Thyroid gland (tissue), 4 donors: Measurements from ENCODE around the gene PLB1. TPM values are rescaled to one million over a fixed set of nuclear protein-coding genes. Genes with fewer than 3 reads are reported as not detected.
A peak's percentile ranks its signal among the peaks of the same experiment; 100 is the strongest.

Experiments
- DNase-seq, 2 donors: peaks; one replicate each; pipeline ENCODE4 v3.0.0-alpha.2; 2019
- H3K27ac ChIP-seq, 3 donors: fragments of 200-600 bp; sonication (generic); 1 replicate in 2 of 3; 2 replicates in 1 of 3; pipeline ENCODE4 v1.5.1; 2016 to 2019; ENCODE audit warnings: mild to moderate bottlenecking in 1 of 3, moderate library complexity in 1 of 3
- H3K27me3 ChIP-seq: fragments of 200-600 bp; sonication (generic); one replicate; pipeline ENCODE4 v1.5.1; 2019
- H3K36me3 ChIP-seq, 2 donors: fragments of 200-600 bp; sonication (generic); one replicate each; pipeline ENCODE4 v1.5.1; 2016 to 2019
- H3K4me1 ChIP-seq, 2 donors: fragments of 200-600 bp; sonication (generic); one replicate each; pipeline ENCODE4 v1.5.1; 2017 to 2019
- H3K4me3 ChIP-seq, 3 donors: fragments of 200-600 bp; sonication (generic); replicated peaks in 1 of 3; 1 replicate in 2 of 3; 2 replicates in 1 of 3; pipeline ENCODE4 v1.5.1; 2016; ENCODE audit warnings: mild to moderate bottlenecking in 1 of 3
- H3K9me3 ChIP-seq: fragments of 200-600 bp; sonication (generic); one replicate; pipeline ENCODE4 v1.5.1; 2017
- CTCF ChIP-seq, 6 experiments: fragments of 200-600 bp in 3 of 6; fragments of 450-650 bp in 3 of 6; sonication (generic) in 3 of 6; IDR thresholded peaks; one replicate each; pipeline ENCODE4 v1.5.1; 2016 to 2019; ENCODE audit warnings: antibody characterized with exemption in 6 of 6, mild to moderate bottlenecking in 2 of 6, inconsistent platforms in 1 of 6, moderate library complexity in 1 of 6
- POLR2A ChIP-seq, 2 donors: fragments of 450-650 bp; IDR thresholded peaks; one replicate each; pipeline ENCODE4 v1.6.1; 2017; ENCODE audit warnings: antibody characterized with exemption in 2 of 2, mild to moderate bottlenecking in 2 of 2, moderate library complexity in 1 of 2
- WGBS, 2 donors: methylation state at CpG; one replicate each; pipeline ENCODE4 v1.1.5; 2017; 5-methylcytosine and 5-hydroxymethylcytosine counted together
- intact Hi-C: fragments of 100-400 bp; cut with DNase I; formaldehyde crosslinking; loops from one replicate; pipeline ENCODE4 v1.15.1; 2023
- total RNA-seq, 4 donors: library from RNA; depleted of rRNA; stranded (reverse); fragments of >200 nt; gene quantifications; one replicate each; pipeline ENCODE4 v1.2.3, GENCODE V29; 2016

PLB1 gene
- total RNA-seq, 4 donors from 2014 or later: 1.2 to 3.3 (median 1.8) TPM

DNA sequence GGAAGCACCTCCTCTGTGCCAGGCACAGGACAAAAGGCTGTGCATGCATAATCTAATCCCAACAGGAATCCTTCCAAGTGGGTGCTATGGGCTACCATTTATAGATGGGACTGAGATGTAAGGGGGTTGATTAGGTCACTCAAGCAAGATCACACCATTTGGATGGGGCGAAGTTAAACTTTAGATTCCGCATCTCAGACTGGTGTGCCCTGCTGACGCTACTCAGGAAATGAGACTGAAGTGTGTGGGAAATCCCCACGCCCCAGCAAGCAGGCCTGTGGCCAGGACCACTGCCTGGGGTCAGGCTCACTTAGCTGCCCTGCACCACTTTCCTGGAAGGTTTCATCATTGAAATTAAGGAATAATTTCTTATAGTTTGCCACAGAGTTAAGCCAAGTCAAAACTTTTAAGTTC is 185.3 kb downstream of the PLB1 start:
- Histone ChIP-seq H3K27me3 (no peaks in the 10 kb centered on the region), H3K36me3 (no peaks in the 10 kb centered on the region), H3K27ac (peak overlapping the region; percentile 6 to 83 (median 83)), H3K9me3 (no peaks in the 10 kb centered on the region), H3K4me1 (peaks cover 33 to 40% of the 10 kb centered on the region in 2 donors), H3K4me3 (no peak overlapping the region)
- TF ChIP-seq POLR2A (IDR thresholded peaks at IDR 0.05): no peak
- no peak for TF ChIP-seq CTCF (IDR thresholded peaks at IDR 0.05)
- 12 to 27% methylated on average over 4 of the region's 4 CpGs for WGBS, 2 donors
- intact Hi-C loops: no loop called here
- DNase-seq: peak; percentile 83 to 84

- H3K9me3 ChIP-seq: no peaks in the 10 kb centered on the region
- no peaks in the 10 kb centered on the region for H3K36me3 ChIP-seq
- H3K4me3 ChIP-seq: no peak overlapping the region
- TF ChIP-seq POLR2A (IDR thresholded peaks at IDR 0.05) (no peak), CTCF (IDR thresholded peaks at IDR 0.05) (no peak)
- no peaks in the 10 kb centered on the region for H3K27me3 ChIP-seq
- DNase-seq: no peak
- intact Hi-C loops: no loop called here
- H3K27ac ChIP-seq: peak overlapping the region; percentile 6 to 83 (median 83)
- H3K4me1 ChIP-seq: peaks cover 33 to 40% of the 10 kb centered on the region in 2 donors
Observed at GRCh38 chr2:28681606-28682005, 185.7 kb downstream of the PLB1 start.

GRCh38 chr2:28683100-28683706 is 187.3 kb downstream of the PLB1 start:
- no peaks in the 10 kb centered on the region for H3K36me3 ChIP-seq
- H3K27me3 ChIP-seq: no peaks in the 10 kb centered on the region
- WGBS, 2 donors: 12 to 37% methylated on average over 11 to 14 of the region's 14 CpGs
- peak overlapping the region; percentile 83 to 92 (median 83) for H3K27ac ChIP-seq
- intact Hi-C loops: no loop called here
- H3K4me1 ChIP-seq: peaks cover 33 to 40% of the 10 kb centered on the region in 2 donors
- DNase-seq: peak; percentile 97
- no peak for TF ChIP-seq POLR2A (IDR thresholded peaks at IDR 0.05)
- TF ChIP-seq CTCF (IDR thresholded peaks at IDR 0.05): no peak
- no peak overlapping the region for H3K4me3 ChIP-seq
- no peaks in the 10 kb centered on the region for H3K9me3 ChIP-seq

DNA sequence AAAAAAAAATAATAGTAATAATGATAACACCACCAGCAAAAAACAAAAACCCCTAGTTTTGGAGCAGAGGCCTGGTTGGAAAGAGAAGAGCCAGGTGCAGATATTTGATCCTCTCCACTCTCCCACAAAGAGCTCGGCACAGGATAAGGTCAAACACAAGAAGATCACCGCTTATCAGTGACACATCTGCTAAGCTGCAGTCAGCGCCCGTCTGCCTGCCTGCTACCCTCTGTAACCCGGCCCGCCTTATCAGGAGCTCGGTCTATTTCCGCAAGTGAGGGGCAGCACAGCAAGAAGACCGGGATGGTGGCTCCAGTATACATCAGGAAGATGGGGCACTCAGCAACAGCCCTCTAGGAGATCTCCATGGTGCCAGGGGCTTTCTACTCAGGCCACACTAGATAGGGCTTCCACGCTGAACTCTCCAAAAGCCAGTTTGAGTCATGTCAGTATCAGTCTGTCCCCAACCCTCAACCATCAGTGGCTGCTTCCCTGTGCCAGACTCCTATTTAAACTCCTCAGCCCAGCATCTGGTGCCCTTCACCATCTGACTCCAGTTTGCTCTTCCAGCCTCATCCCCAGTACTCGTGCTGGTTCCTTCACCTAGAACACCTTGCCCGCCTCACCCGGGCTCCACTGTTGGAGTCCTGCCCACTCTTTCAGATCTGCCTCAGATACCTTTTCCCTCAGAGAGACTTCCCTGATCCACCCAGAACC is 188.4 kb downstream of the PLB1 start:
- TF ChIP-seq POLR2A (IDR thresholded peaks at IDR 0.05) (no peak), CTCF (IDR thresholded peaks at IDR 0.05) (no peak)
- Histone ChIP-seq H3K4me3 (no peak overlapping the region), H3K9me3 (no peaks in the 10 kb centered on the region), H3K4me1 (peaks cover 33 to 40% of the 10 kb centered on the region in 2 donors), H3K27ac (peak overlapping the region; percentile 83 to 92 (median 83)), H3K27me3 (no peaks in the 10 kb centered on the region), H3K36me3 (no peaks in the 10 kb centered on the region)
- WGBS, 2 donors: 93 to 94% methylated on average over 12 to 13 of the region's 13 CpGs
- intact Hi-C loops: no loop called here
- no peak for DNase-seq

DNA sequence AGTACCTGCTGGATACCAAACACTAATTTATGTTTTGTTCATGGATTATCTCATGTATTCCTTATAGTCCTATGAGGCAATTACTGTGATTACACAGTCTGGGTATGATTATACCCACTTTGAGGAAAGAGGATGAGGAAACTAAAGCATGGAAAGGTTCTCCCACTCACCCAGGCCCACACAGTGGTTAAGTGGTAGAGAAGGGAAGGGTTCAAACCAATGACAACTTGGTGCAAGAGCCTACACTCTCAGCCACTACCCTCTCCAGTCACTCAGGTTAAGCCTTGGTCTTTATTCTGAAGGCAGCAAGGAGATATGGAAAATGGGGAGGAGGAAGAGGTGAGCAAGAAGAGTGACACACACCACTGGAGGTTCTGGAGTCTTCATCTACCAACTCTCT is 191.3 kb downstream of the PLB1 start:
- Histone ChIP-seq H3K4me1 (peaks cover 25 to 30% of the 10 kb centered on the region in 2 donors), H3K27ac (no peak overlapping the region), H3K36me3 (no peaks in the 10 kb centered on the region), H3K27me3 (no peaks in the 10 kb centered on the region), H3K9me3 (no peaks in the 10 kb centered on the region), H3K4me3 (no peak overlapping the region)
- TF ChIP-seq CTCF (IDR thresholded peaks at IDR 0.05) (no peak), POLR2A (IDR thresholded peaks at IDR 0.05) (no peak)
- no peak for DNase-seq
- intact Hi-C loops: no loop called here
